ENCODE data around the gene MMRN2. TPM values are rescaled to one million over a fixed set of nuclear protein-coding genes. Genes with fewer than 3 reads are reported as not detected.
"Not testable (repeated sequence)": the region's sequence is repeated elsewhere in the genome, so short reads cannot be mapped to it uniquely, and the experiment has no call there.

MMRN2 gene
- total RNA-seq, 1 experiment from 2014 or later, result 2.4 TPM

GRCh38 chr10:86981716-86982115 lies 24.3 kb upstream of the MMRN2 start (continued):
- TF ChIP-seq IRF1 (CRISPR knock-in tag; IDR thresholded peaks at IDR 0.05), result no peak

GRCh38 chr10:86981020-86981419 lies 23.6 kb upstream of the MMRN2 start:
- H3K9me3 Mint-ChIP-seq; H3K27ac Mint-ChIP-seq; H3K36me3 Mint-ChIP-seq; POLR2A ChIA-PET; ATAC-seq; CTCF ChIA-PET; H3K27me3 Mint-ChIP-seq (ENCODE audit: low read depth); H3K4me3 Mint-ChIP-seq; DNase-seq (ENCODE audit: low spot score): not testable (repeated sequence)
- H3K4me1 Mint-ChIP-seq, result peaks cover 14% of the 10 kb centered on the region

- DNase-seq (ENCODE audit: low spot score) (no peak), ATAC-seq (no peak)
- H3K9me3 Mint-ChIP-seq, result no peaks in the 10 kb centered on the region
- H3K27me3 Mint-ChIP-seq (ENCODE audit: low read depth), result no peaks in the 10 kb centered on the region
- no peak for TF ChIP-seq ERG (CRISPR knock-in tag; IDR thresholded peaks at IDR 0.05)
- no peak for TF ChIP-seq CBFB (CRISPR knock-in tag; IDR thresholded peaks at IDR 0.05; ENCODE audit: low read depth)
- no peak for TF ChIP-seq CDX4 (CRISPR knock-in tag; IDR thresholded peaks at IDR 0.05; ENCODE audit: borderline replicate concordance)
- no peak for TF ChIP-seq USF1 (CRISPR knock-in tag; IDR thresholded peaks at IDR 0.05)
- no peak for TF ChIP-seq FOXJ3 (CRISPR knock-in tag; IDR thresholded peaks at IDR 0.05; ENCODE audit: borderline replicate concordance)
- TF ChIP-seq GRHL2 (CRISPR knock-in tag; IDR thresholded peaks at IDR 0.05; ENCODE audit: insufficient replicate concordance, severe bottlenecking), result no peak
- no peak for TF ChIP-seq RELA (CRISPR knock-in tag; IDR thresholded peaks at IDR 0.05; ENCODE audit: borderline replicate concordance)
- no peak for TF ChIP-seq PREB (CRISPR knock-in tag; IDR thresholded peaks at IDR 0.05; ENCODE audit: borderline replicate concordance)
- TF ChIP-seq NFE2L1 (CRISPR knock-in tag; IDR thresholded peaks at IDR 0.05), result no peak
- TF ChIP-seq SMAD4 (CRISPR knock-in tag; IDR thresholded peaks at IDR 0.05), result no peak
- ChIA-PET CTCF (interaction anchor here (1.4 kb wide), 1 partner anchor 13 kb away, joined by 4 read pairs; no protein-coding TSS in a partner anchor), POLR2A (no interaction called here)
- no peak overlapping the region for H3K27ac Mint-ChIP-seq
- no peak overlapping the region for H3K4me3 Mint-ChIP-seq
- H3K36me3 Mint-ChIP-seq, result no peaks in the 10 kb centered on the region
- peaks cover 14% of the 10 kb centered on the region for H3K4me1 Mint-ChIP-seq
Measured at GRCh38 chr10:86979977-86980448, 22.6 kb upstream of the MMRN2 start.

GRCh38 chr10:86979296-86979818 lies 21.9 kb upstream of the MMRN2 start:
- Mint-ChIP-seq H3K4me3 (no peak overlapping the region), H3K27me3 (ENCODE audit: low read depth) (peaks cover 4% of the 10 kb centered on the region; the same call in 1 of the 2 replicates), H3K9me3 (no peaks in the 10 kb centered on the region), H3K36me3 (no peaks in the 10 kb centered on the region), H3K27ac (no peak overlapping the region), H3K4me1 (peaks cover 15% of the 10 kb centered on the region)
- DNase-seq (ENCODE audit: low spot score) (no peak), ATAC-seq (no peak)
- ChIA-PET POLR2A (no interaction called here), CTCF (interaction anchor here (1.4 kb wide), 1 partner anchor 13 kb away, joined by 4 read pairs; no protein-coding TSS in a partner anchor)
- TF ChIP-seq ZBTB43 (CRISPR knock-in tag; IDR thresholded peaks at IDR 0.05), result no peak
- TF ChIP-seq STAT6 (CRISPR knock-in tag; conservative IDR thresholded peaks at IDR 0.05; ENCODE audit: low read depth), result no peak
- TF ChIP-seq EMX1 (CRISPR knock-in tag; IDR thresholded peaks at IDR 0.05), result no peak
- no peak for TF ChIP-seq ZNF281 (CRISPR knock-in tag; IDR thresholded peaks at IDR 0.05)
- TF ChIP-seq TEAD4 (CRISPR knock-in tag; IDR thresholded peaks at IDR 0.05), result no peak
